GM04503 (cell line): ENCODE results near the gene CYP4F11.
"Not testable (repeated sequence)": the region's sequence is repeated elsewhere in the genome, so short reads cannot be mapped to it uniquely, and the experiment has no call there.

Experiments
- DNase-seq: peaks from one replicate; pipeline ENCODE4 v3.0.0-alpha.2; 2012; ENCODE audit warnings: low read depth

CYP4F11 gene

GRCh38 chr19:15923702-15924101 lies 10.6 kb downstream of the CYP4F11 start:
- no peak for DNase-seq

DNA sequence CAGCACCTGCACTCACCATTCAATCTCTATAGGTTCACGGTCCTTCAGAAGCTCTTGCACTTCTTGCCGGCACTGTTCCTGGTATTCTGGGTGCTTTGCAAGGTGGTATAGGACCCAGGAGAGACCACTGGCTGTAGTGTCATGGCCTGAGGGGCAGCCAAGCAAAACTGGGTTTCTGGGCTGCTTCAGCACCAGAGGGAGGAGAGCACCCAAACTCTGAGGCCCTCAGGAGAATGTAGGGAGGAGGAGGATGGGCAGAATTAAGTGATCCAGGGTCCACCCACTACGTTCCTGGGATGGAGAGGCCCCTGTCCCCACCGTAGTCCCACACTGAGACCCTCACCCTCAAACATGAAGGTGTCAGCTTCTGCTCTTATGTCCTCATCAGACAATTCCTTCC lies 12.3 kb downstream of the CYP4F11 start:
- DNase-seq = no peak

- DNase-seq = no peak
Observed at GRCh38 chr19:15919243-15919642, 15.1 kb downstream of the CYP4F11 start.

GRCh38 chr19:15915109-15915508 lies 19.2 kb downstream of the CYP4F11 start:
- DNase-seq = no peak

GRCh38 chr19:15913830-15914229 lies 20.5 kb downstream of the CYP4F11 start:
- no peak for DNase-seq

DNA sequence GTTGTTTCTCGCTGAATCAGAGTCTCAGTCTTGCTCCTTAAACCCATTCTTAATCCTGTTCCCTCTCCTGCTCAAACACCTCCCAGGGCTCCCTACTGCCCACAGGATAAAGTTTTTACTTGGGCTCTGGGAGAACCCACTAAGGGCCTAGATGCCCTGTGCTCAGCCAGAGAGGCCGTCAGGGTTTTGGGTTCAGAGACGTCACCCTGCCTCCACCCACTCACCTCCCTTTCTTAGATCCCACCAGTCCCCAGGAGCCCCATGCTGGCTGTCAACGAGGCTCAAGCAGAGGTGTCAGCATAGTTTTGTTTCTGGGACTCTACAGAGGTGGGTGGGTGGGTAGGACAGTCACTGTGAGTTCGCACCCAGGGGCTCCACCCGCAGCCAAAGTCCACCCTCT lies 20.9 kb downstream of the CYP4F11 start:
- DNase-seq = no peak

GRCh38 chr19:15911599-15912235 lies 22.6 kb downstream of the CYP4F11 start:
- no peak for DNase-seq

GRCh38 chr19:15905026-15905425 lies 29.3 kb downstream of the CYP4F11 start:
- DNase-seq = no peak

DNA sequence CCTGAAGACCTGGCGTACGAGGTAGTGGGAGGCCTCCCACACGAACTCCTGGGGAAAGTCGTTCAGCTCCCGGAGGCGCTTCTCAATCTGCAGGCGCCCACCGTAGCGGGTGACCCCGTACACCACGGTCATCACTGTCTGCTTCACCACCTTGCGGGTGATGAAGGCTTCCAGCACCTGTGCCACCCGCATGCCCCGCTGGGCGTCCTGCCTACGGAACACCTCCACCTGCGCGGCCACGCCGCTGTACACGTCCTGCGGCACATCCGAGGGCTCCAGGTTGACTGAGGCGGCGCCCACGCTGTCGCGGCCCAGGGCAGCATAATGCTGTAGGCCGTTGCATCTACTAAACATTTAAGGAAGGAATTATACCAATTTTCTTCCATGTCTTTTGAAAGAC lies 31.4 kb downstream of the CYP4F11 start:
- not testable (repeated sequence) for DNase-seq

DNA sequence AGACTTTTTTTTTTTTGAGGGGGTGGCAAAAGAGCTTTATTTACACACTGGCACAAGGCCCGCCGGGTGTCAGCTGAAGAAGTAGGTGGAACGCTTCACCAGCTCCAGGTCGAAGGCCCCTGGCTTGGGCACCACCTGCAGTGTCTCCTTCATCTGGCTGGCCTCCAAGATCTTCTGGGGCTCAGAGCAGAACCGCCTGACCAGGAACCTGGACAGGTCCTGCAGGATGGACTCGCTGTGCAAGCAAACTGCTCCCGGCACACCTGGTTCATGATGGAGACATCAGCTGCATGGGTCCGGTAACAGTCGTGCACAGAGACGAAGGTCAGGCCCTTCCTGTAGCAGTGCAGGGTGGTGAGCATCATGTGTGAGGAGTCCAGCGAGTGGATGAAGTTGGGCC lies 32.1 kb downstream of the CYP4F11 start:
- DNase-seq = no peak

DNA sequence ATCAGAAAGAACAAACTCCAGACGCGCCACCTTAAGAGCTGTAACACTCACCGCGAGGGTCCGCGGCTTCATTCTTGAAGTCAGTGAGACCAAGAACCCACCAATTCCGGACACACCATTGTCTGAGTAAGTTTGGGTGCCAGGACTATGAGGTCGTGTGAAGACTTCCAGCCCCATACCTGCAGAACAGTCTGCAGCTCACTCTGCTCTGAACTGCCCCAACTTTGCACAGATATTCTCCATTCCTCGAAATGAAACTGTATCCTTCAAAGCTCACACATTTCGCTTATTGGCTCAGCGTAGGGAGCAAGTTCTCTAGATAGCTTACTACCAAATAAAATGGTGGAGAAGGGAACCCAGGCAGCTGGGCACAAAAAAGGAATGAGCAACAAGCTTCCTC lies 33.8 kb downstream of the CYP4F11 start:
- no peak for DNase-seq

- DNase-seq = not testable (repeated sequence)
Observed at GRCh38 chr19:15900032-15900431, 34.3 kb downstream of the CYP4F11 start.

GRCh38 chr19:15899561-15899960 lies 34.8 kb downstream of the CYP4F11 start:
- not testable (repeated sequence) for DNase-seq

- no peak for DNase-seq
Observed at GRCh38 chr19:15897738-15898276, 36.5 kb downstream of the CYP4F11 start, which contains the start of gene CYP4F2. Gene CYP4F2, minus strand, starts transcription at chr19:15898074. Its CDS starts 463 bp downstream, at chr19:15897611.

DNA sequence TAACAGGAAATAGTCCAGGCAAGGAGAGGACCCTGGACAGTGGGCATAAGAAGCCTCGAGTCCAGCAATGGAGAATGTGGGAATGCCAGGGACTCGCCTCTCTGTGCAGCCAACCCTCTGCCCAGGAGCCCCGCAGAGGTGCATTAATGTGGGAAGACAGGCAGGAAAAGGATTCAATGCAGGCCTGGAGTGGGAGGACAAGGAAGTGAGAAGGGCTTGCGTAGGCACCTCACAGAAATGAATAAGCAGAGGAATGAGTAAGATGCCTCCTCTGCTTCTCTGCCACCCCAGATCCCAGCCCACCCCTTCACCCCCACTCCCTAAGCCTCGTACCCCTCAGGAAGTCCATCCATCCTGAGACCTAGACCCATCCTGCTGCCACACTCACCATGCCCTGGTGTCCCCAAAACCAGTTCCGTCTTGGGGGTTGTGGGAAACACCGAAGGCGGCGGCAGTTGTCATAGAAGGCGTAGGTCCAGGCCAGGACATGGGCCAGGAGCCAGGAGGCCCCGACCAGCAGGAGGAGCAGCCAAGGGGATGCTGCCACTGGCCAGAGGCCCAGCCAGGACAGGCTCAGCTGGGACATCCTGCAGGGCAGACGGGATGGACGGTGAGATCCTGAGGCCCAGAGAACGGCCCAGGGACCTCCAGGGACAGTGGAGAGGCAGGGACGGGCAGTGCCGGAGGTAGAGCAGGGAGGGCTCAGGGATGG lies 37.1 kb downstream of the CYP4F11 start:
- no peak for DNase-seq

DNA sequence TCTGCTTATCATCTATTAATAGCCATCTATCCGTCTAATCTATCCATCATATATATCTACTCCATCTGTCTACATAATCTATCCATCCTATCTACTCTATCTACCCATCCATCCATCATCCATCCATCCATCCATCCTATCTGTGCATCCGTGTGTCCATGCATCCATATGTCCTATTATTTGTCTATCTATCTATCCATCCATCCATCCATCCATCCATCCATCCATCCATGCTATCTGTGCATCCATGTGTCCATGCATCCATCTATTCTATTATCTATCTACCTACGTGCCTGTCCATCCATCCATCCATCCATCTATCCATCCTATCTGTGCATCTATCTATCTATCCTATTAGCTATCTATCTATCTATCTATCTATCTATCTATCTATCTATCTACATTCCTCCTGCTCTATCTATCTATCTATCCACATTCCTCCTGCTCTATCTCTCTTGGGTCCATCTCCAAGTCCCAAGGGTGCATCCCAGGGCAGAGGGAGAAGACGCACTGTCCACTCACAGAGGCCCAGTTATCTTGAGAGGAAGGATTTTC lies 38.4 kb downstream of the CYP4F11 start:
- DNase-seq = no peak

GRCh38 chr19:15894359-15894758 lies 40.0 kb downstream of the CYP4F11 start:
- DNase-seq = no peak

- no peak for DNase-seq
Observed at GRCh38 chr19:15893477-15893876, 40.9 kb downstream of the CYP4F11 start.

DNA sequence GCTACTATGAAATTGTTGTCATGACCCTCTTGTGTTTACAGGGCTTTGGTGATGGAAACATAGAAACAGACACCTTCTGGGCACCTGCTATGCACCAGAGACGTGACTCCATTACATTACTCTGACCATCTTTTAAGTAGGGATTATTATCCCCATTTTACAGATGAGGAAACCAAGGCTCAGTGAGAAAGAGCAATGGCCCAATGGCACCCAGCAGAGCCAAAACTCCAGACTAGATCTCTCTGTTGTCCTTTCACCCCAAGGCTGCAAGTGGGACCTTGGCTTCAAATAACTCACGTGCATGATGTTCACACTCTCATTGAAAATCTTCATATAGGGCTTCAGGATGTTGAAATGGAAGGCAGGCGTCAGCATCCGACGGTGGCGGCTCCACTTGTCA lies 42.3 kb downstream of the CYP4F11 start:
- DNase-seq = no peak

- no peak for DNase-seq
Observed at GRCh38 chr19:15891434-15891833, 42.9 kb downstream of the CYP4F11 start.

GRCh38 chr19:15889339-15889738 lies 45.0 kb downstream of the CYP4F11 start:
- DNase-seq = not testable (repeated sequence)

GRCh38 chr19:15885919-15886318 lies 48.4 kb downstream of the CYP4F11 start:
- no peak for DNase-seq

DNA sequence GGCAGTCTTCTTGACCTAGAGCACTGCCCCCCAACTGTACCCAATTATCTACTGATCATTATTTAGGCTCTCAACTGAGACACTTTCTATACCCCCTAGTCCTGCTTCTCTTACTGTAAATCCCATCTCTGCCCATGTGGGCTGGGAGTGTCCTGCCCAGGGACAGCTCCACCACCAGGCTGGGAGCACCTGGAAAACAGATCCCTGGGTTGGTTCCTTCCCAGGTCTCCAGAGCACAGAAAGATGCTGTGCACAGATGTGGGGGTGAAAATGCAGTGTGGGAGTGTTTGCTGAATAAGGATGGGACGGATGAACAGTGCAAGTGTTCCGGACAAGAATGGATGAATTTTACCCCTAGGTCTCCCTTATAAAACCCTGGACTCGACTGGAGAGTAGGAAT lies 49.2 kb downstream of the CYP4F11 start:
- no peak for DNase-seq
